HG02840 (cell line): ENCODE data around the gene ZMAT5.

Source experiments
- ATAC-seq: cut with Tn5 transposase; IDR thresholded peaks from one replicate; pipeline ENCODE4 v1.9.1; 2021; ENCODE audit warnings: mild to moderate bottlenecking, moderate library complexity, moderate number of reproducible peaks; ENCODE audit not compliant: unreplicated experiment, low FRiP score

ZMAT5 gene

DNA sequence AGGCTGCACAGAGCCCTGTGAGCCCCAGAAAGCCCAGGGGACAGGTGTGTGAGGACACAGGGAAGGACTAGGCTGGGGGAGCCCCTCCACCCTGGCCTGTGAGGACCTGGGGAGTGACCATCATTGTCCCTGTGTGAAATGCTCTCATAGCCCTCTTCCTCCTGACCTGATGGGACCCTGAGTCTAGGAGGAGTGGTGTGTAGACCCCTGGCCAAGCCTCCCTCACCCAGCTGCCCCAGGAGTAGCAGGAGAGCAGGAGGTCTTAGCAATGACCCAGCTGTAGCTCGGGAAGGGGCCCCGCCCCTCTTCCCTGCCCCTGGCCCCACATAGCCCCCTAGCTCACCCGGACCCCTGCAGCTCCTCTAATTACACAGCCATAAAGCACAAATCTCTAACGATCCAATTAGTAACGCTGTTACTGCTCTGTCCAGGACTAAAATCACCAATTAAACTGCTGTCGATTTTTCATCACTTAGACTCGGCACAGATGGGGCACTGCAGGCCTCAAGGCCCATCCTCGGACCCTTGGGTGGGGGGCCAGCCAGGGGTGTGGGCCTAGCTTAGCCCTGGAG, 53.6 kb downstream of the ZMAT5 start:
- no peak for ATAC-seq

DNA sequence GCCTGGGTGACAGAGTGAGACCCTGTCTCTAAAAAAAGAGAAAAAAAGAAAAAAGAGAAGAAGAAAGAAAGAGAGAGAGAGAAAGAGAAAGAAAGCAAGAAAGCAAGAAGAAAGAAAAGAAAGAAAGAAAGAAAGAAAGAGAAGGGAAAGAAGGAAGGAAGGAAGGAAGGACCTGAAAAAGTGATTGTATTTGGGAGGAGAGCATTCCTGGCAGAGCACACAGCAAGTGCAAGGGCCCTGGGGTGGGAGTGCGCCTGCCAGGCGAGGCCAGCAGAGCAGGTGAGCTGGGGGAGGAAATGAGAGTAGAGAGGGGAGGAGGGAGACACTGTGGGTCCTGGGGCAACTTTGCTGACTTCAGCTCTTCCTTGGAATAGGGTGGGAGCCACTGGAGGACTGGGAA, 54.7 kb downstream of the ZMAT5 start:
- ATAC-seq = no peak

DNA sequence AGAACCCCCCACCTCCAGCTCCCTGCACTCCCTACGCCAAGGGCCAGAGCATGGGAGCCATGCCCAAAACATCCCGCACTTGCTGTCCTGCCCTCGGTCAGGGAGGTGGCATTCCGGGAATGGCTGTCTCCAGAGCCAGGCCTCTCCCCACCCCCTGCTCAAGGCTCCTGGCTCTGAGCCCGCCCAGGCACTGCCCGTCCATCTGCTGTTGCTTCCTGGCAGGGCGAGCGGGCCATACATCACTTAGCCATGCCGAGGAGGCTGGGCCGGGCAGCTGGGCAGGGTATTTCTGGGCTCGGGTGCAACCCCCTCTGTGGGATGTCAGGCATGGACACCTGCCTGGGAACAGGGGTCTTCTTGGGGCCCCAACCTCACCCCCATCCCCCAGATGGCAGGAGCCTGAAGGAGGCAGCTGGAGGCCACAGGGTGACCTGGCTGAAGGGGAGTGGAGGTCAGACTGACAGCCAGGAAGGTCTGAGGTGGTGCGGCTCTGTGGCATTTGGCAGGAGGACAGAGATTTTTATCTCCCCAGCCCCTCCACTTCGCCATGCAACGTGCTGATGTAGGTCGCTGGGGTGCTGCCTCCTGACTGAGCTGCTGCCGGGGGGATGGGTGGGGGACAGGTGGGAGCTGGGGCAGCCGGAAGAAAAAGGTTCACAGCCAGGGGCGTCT, 55.7 kb downstream of the ZMAT5 start:
- ATAC-seq = no peak

DNA sequence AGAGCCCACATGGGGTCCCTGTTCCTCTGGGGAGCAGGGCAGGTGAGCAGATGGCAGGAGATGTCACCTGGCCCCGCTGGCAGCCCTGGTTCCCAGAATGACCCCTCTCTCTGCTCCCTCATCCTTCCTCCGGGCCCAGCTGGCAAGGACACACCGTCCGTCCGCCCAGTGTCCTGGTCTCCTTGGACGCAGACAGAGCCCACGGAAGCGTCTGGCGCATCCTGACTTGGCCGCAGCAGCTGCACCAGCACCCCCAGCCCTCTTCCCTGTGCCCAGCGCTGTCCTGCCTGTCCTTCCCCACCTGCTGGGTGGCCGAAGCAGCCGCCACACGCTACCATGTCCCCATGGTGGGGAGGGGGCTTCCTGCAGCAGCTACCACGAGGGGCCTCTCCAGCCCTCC, 56.6 kb downstream of the ZMAT5 start:
- ATAC-seq = no peak

DNA sequence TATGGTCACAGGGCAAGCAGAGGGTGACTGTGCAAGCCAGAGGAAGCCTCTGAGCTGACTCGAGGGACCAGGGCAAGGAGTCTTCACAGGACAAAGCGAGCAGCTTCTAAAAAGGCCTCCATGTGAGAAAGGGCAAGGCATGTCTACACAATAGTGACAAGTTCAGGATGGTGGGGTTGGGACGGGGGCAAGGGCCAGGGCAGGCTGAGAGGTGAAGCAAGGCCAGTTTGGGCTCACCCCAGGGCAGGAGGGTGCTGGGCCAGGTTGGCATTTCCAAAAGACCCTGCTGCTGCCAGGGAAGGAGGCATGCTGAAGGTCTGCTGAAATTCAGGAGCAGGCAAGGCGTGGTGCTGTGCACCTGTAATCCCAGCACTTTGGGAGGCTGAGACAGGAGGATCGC, 59.3 kb downstream of the ZMAT5 start:
- ATAC-seq = no peak

DNA sequence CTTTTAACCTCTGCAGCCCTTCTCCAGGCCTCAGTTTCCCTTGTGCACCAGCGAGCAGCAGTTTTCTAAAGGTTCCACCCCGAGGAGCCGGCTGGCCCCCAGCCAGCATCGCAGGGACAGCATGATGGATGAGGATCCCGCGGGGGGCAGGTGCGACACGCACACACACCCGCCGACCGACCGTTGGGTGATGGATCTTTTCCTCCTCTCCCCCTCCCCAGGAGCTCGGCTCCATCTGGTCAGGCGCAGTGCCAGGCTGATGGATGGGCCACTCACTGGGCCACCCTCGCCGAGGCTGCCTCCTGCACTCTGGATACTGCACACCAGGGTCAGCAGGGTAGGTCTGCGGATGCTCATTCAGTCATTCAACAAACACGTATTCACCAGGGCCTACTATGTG, 59.8 kb downstream of the ZMAT5 start:
- ATAC-seq = no peak

DNA sequence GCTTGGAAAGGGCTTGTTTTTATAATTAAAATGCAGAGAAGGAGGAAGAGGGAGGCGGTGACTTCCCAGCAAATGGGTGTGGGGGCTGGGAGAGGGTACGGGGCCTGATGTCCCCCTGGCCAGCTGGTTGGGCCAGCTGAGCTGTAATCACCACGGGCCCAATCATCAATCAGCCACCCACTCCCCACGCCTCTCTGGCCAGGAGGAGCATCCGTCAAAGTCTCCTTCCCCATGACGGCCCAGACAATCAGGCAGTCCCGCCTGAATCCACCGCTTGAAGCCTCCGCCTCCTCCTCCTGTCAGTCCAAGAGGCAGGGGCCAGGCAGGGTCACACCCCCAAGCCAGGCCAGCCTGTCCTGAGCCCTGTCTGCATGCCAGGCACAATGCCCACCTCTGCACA, 60.3 kb downstream of the ZMAT5 start:
- ATAC-seq = no peak

DNA sequence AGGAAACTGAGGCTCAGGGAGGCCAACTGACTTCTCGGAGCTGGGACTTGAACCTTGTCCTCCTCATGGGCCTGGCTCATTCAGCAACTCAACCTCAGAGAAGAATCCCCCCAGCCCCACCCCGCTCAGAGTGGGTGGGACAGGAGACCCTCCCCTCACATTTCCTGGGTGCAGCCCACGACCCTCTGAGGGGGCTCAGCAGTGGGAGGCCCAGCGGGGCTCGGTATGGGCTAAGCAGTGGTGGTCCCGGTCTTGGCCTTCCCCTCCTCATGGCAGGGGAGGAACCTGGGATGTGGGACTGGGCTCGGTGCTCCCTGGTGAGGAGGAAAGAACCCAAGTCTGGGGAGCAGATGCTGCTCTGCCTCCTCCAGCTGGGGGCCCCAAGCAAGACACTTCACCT, 61.2 kb downstream of the ZMAT5 start:
- no peak for ATAC-seq

DNA sequence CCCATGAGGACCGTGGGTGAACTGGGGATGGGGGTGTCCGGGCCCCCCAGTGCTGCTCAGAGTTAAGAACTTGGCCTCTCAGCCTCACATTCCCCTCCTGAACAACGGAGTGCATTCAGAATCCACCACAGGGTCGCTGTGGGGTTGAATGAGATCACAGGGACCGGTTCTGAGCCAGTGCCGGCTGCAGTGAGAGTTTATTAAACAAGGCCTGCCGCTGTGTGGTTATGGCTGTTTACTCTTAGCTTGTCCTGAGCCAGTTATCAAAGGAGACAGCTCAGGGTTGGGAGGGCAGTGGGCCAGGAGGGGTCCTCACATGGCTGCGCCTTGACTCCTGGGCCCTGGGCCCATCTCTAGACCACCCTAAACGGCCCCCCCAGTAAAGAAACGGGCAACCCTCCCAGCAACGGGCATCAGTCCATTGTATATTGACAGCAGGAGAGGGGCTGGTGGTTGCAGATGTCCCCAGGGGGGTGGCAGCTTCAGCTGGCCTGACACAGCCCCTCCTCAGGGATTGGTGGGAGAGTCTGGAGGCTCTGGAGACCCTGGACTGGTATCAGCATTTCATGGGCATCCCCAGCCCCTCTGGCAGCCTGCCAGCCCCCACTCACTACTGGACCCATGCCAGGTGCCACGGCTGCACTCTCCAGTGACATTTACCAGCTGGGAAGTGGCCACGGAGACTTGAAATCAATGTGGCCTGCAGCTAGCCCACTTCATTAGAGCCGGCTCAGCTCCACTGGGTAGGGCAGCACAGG, 62.1 kb downstream of the ZMAT5 start:
- ATAC-seq = no peak

DNA sequence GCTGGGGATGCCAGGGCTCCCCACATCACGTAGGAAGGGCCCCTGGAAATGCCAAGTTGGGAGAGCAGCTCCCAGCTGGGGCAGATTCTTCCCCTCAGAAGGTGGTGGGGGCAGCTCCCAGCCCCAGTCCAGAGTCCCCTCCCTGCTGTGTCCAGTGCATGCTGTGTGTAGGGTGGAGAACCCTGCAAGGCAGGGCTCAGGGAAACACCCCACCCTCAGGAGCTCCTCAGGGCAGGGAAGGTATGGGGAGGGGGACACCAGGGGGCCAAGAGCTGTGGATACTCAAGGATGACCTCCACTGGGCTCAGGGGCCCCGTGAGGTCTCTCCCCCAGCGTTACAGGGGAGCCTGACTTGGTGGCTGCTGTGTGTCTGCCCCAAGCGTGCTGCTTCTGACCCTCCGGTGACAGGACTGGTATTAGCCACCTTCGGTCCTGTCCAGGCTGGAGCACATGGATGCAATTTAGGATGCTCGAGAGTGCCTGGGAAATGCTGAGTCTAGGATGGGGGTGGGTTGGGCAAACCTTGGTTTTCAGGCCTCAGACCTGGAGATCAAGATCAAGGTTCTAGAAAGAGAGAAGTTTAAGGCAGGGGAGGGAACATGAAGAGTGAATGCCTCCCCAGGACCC, 63.1 kb downstream of the ZMAT5 start:
- no peak for ATAC-seq

DNA sequence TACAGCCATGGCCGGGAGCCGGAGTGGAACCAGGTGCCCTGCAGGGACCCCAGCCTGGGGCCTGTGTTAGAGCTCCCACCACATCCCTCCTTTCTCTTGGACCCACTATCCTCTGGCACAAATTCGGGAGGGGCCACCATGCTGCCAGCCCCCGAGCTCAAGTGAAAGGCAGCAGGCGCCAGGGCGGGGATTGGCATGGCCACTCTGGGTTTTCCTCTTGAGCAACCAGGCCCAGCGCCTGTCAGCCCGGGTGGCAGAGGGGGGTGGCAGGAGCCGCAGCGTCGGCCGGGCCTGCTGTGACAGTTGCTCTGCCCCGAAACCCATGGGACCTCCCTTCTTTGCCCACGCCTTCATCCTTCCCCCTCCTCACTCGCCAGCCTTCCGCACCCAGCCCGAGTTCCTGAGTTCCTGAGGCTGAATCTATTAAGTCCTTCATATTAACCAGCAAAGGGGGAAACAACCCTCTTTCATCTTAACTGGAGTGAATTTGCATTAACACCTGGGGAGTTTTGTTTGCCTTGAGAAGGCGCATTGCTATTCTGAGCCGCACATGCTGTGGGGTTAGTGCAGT, 63.8 kb downstream of the ZMAT5 start:
- ATAC-seq = no peak

DNA sequence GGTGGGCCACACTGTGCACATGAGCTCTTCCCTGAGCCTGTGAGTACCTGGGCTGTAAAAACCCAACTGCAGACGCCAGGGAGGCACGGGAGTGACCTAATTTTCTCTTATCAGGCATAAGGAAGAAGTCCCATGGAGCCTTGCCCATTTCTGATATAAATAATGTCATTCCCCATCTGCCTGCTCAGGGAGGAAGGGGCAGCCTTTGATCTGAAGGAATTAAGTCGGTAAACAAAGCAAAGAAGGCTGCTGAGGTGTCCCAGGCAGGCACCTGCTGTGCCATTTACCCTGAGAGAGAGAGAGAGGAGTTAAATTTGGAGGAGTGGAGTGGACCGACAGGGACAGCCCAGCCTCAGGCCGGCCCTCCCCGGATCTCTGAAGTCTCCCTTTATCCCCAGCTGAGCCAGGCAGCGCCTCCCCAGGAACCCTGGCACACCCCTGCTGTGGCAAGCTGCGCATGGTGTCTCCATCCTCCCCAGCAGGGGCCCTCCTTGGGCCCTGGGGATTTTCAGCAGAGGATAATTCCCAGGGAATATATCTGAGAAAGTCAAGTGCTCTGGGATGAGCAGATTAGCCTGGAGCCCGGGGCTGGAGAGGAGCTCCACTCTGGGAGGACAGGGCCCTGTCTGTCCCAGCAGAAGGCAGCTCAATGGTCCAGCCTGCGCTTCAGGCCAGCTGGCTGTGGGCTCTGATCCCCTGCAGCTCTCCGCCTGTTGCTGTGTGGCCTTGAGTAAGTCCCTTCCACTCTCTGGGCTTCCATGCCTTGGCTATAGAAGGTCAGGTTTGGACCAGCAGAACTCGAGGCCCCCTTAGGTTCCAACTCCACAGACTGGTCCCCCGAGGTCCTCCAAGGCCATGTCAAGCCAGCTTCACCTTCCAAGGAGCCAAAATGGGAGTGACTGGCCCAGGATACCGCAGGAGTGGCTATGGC, 64.5 kb downstream of the ZMAT5 start:
- ATAC-seq = no peak

DNA sequence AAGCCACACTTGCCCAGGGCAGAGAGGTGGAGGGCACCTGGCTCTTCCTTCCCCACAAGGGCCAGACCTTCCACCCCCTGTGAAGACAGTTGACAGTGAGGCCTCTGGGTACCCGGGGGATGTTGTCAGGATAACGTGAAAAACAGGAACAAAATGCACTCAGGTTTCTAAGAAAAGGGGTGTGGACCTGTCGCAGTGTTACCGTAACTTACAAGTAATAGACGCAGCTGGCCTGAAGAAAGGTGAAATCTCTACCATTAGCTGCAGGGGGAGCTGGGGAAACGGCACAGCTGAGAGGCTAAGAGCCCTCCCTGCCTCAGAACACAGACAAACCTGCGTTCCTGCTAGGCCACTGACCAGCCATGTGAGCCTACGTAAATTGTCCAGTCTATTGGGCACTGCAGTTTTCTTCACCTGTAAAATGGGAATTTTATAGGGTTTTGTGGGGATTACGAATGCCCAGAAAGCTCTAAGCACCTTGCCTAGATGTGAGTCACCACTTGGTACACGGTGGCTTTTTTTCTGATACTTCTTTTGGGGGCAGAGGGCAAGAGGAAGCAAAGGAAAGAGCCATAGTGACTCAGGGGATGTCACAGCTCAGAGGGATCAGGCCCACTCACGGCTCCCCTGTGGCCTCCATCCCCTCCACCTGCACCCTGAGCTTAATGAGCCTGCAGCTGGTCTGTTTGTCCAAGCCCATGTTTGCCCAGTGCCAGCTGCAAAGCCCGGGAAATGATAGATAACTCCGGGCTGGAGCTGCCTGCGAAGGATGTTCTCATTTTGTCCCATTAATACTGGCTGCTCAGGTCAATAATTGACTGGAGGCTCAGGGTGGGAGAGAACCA, 65.4 kb downstream of the ZMAT5 start:
- ATAC-seq = no peak

DNA sequence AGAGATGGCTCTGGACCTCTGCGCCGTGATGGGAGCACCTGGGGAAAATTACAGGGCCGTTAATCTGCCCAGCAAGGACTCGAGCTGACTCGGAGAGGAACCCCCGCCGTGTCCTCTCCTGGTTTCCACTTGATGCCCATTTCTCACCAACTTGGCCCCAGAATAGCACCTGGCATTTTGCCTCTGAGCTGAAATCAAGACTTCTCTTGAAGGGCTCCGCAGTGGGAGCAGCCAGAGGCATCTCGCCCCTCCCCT, 66.0 kb downstream of the ZMAT5 start:
- ATAC-seq = no peak

DNA sequence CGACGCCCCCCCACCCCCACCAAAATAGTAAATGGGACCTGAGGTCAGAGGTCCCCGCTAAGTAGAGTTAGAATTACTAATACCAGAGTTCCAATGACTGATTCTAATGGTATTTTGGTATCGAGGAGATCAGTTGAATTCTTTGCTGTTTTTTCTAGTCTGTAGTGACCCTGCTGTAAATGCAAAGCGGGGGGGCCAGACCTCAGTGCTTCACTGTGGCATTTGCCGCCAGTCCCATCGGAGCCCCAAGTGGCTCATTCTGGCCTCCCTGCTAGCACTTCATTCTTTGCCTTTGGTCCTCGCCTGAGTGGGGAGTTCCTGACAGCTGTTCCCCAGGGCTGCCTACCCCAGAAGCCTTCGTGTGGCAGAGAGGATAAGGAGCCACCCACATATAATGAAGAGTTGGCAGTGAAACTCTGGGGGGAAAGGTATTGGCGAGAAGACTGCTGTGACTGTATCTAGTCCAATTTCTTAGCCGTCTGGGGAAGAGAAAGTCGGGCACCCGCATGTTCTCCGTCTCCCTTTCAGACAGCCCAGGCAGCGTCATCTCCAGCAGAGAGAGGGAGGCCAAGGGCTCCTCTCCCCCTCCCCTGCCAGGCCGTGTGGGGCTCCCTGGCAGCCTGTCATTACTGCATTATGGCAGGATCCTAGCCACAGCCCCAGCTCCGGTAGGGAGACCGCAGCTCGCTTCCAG, 66.5 kb downstream of the ZMAT5 start:
- ATAC-seq = no peak

DNA sequence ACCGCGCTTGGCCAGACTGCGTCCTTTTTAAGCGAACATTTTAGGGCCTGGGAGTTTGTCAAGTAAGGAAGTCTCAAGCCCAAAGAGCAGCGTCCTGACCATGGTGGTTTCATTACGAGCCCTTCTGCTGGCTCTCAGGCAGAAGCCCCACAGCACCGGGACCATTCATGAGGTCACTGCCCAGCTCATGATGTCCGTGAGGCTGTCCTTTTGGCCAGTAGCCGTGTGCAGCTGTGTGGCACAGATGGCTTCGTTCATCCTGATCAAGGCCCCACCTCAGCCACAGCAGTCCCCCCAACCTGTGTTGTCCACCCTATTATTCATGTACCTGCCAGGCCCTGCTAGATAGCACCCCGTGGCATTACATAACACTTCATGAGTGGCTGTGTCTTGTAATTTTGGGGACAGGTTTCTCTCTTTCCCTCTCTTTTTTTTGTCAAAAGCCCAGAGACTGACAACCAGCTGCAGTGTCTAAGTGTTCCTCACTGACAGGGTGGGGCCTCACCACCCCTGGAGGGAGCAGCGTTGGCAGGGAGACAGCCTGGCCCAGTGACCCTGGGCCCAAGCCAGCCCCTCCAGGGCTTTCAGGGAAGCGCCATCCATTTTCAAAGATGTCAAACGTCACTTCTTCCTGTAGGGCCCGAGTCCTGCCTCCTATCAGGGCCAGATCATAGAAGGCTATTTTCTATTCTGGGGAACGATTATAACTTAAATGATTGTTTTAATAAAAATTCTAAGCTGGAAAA, 68.8 kb downstream of the ZMAT5 start:
- ATAC-seq = no peak

DNA sequence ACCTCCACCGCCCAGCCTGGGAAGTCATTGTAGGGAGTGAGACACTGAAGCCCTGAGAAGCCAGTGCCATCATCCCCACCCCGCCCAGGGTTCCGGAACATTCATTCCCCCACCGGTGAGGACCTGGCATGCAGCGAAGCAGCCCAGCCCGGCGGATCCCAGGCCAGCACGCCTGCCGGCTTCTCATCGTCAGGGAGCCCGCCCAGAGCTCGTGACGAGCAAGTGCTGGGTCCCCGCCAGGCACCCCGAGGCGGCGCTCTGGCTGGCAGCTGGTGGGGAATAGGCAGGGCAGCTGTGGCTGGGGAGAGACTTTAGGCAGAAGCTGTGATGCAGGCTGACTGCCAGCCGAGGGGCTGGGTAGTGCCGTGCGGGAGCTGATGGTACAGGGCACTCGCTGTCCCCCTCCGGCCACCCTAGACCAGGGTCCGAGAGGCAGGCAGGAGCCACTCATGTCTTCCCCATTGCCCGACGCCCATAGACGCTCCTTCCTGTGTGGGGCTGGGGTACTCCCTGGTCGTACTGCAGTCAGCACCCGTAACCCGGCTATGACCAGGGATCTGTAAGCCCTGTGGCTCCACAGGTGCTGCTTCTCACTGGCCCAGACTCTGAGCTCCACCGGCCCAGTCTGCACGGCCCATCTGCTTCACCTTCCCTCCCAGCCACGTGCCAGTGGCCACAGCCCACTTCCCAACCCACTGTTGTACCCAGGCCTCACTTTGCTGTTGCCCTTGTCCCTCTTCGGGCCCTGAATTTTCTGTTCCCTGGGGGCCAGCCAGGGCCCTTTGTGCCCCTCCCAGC, 71.5 kb downstream of the ZMAT5 start:
- ATAC-seq = no peak
